Astrocyte of the spinal cord (primary cell): Measurements from ENCODE around the gene JPH3.

Source experiments
- DNase-seq: peaks from one replicate; pipeline ENCODE4 v3.0.0; 2011; ENCODE audit warnings: low read depth, low spot score
- H3K4me3 ChIP-seq: 2 replicates; pipeline ENCODE4 v1.5.1; 2011; ENCODE audit warnings: low read depth, mild to moderate bottlenecking, low read length, moderate library complexity
- in situ Hi-C: cut with HindIII; loops from 2 replicates; pipeline ENCODE4 v1.10.0; 2017; ENCODE audit warnings: low sequenced_read_pairs
- TF ChIP-seq, protein P1 (sequence below): IDR thresholded peaks from 2 replicates; pipeline ENCODE4 v1.5.1; 2012; ENCODE audit warnings: low read depth, mild to moderate bottlenecking, low read length, inconsistent platforms

The JPH3 gene

DNA sequence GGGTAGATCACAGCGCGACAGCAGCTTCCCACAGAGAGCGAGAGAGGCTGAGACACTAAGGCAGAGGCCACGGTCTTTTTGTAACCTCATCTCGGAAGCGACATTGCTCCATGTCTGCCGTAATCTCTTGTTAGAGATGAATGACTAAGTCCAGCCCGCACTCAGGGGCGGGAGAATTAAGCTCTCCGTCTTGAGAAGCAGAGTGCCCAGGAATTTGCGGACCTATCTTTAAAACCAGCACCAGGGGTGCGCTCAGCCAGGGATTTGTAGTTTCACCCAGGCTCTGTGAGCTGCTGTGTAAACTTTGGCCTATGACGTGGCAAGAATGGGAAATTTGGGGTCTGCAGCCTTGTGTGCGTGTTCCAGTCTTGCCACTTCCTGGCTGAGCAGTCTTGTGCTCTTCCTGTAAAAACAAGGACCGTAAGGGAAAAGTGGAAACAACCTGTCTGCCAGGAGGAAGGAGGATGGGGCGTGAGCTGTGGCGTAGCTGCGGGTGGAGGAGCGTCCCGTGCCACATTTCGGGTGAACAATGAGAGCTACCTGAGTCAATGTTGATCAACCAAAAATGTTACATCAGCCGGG is 16.0 kb upstream of the JPH3 start:
- TF ChIP-seq, protein P1, sequence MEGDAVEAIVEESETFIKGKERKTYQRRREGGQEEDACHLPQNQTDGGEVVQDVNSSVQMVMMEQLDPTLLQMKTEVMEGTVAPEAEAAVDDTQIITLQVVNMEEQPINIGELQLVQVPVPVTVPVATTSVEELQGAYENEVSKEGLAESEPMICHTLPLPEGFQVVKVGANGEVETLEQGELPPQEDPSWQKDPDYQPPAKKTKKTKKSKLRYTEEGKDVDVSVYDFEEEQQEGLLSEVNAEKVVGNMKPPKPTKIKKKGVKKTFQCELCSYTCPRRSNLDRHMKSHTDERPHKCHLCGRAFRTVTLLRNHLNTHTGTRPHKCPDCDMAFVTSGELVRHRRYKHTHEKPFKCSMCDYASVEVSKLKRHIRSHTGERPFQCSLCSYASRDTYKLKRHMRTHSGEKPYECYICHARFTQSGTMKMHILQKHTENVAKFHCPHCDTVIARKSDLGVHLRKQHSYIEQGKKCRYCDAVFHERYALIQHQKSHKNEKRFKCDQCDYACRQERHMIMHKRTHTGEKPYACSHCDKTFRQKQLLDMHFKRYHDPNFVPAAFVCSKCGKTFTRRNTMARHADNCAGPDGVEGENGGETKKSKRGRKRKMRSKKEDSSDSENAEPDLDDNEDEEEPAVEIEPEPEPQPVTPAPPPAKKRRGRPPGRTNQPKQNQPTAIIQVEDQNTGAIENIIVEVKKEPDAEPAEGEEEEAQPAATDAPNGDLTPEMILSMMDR: no peak
- no peak overlapping the region for H3K4me3 ChIP-seq
- in situ Hi-C loops: no loop called here
- DNase-seq: no peak

DNA sequence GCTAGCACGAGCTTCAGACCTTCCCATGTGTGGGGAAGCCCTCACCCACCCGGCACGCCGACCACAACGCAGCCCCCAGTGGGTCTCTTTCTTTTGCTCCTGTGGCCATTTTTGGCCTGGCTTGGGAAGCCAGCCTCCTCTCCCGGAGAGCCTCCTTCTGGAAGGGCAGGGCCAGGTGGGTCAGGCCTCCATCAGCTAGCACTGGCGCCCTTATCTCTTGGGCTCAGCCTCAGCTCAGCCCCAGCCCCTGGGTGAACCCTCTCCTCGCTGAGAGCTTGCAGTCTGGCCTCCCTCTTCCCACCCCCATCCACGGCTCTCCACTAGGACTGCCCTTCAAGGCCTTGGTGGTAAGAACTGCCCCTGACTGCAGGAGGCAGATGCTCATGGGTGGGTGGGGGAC is 14.7 kb upstream of the JPH3 start:
- DNase-seq: no peak
- in situ Hi-C loops: no loop called here
- no peak overlapping the region for H3K4me3 ChIP-seq
- TF ChIP-seq, protein P1: no peak

DNA sequence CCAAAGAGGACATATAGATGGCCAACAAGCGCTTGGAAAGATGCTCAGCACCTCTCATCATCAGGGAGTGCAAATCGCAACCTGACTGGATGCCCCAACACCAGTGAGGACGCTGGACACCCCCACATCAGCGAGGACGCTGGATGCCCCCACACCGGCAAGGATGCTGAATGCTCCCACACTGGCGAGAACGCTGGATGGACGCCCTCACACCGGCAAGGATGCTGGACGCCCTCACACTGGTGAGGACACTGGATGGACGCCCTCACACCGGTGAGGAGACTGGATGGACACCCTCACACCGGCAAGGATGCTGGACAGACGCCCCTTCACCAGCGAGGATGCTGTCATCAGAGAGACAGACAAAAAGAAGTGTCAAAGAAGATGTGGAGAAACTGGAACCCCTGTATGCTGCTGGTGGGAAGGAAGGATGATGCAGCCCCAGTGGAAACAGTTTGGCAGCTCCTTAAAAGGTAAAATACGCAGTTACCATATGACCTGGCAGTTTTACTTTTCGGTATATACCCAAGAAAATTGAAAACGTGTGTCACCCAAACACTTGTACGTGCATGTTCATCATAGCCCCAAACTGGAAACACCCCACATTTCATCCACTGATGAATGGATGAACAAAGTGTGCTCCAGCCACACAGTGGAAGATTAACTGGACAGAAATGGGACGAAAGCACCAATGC is 10.1 kb upstream of the JPH3 start:
- in situ Hi-C loops: no loop called here
- TF ChIP-seq, protein P1: no peak
- DNase-seq: no peak
- no peak overlapping the region for H3K4me3 ChIP-seq

DNA sequence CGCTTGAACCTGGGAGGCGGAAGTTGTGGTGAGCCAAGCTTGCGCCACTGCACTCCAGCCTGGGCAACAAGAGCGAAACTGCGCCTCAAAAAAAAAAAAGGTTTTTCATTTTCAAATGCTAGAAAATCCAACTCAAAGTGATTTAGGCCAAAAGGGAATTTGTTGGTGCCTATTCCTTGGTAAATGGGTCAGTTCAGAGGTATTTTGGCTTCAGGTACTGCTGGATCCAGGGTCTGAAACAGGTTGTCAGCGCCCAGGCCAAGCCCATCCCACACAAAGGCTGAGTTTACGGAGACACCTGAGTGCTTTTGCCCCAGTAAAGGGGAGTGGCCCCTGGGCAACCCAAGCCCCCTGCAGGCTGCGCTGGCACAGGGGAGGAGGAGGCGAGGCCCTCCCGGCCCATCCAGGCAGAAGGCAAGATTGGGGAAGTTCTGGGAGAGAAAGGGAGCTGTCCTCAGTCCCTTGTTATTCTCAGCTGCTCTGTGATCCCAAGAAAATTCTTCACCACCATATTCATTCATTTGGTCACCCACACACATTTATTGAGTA is 8.5 kb upstream of the JPH3 start:
- no peak for DNase-seq
- no peak overlapping the region for H3K4me3 ChIP-seq
- TF ChIP-seq, protein P1: no peak
- in situ Hi-C loops: no loop called here

DNA sequence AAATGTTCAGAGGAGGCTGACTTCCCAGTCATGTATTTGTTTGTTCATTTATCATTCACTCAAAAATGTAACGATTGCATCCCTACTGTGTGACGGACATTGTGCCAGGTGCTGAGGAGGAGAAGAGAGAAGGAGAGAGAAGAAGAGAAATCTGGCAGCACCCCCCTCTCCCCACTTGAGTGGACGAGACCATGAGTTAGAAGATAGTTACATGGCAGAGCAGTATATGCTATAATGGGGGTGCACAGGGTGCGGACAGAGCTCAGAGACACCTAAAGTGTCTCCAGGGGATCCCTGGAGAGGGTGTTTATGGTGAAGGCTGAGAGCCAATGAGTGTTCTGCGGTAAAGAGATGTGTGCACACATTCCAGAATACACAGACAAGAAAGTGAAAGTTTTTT is 6.6 kb upstream of the JPH3 start:
- H3K4me3 ChIP-seq: no peak overlapping the region
- TF ChIP-seq, protein P1: no peak
- DNase-seq: no peak
- in situ Hi-C loops: no loop called here

DNA sequence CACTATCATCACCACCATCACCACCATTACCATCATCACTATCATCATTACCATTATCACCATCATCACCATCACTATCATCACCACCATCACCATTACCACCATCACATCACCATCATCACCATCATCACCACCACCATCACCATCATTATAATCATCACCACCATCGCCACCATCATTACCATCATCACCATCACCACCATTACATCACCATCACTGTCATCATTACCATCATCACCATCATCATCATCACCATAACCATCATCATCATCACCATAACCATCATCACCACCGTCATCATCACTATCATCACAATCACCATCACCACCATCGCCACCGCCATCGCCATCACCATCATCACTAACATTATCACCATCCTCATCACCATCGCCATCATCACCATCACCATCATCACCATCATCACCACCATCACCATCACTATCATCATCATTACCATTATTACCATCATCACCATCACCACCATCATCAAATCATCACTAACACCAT is 4.9 kb upstream of the JPH3 start:
- TF ChIP-seq, protein P1: no peak
- H3K4me3 ChIP-seq: no peak overlapping the region
- no peak for DNase-seq
- in situ Hi-C loops: no loop called here
